ENCODE measurements around the gene BASP1.

Gene BASP1

GRCh38 chr5:17219006-17219422, 1.6 kb downstream of the BASP1 start:
- peak overlapping the region; percentile 89 for H3K4me3 ChIP-seq (ENCODE audit: insufficient read length, low read depth)
- H3K9ac ChIP-seq (ENCODE audit: insufficient read length, low read depth) = peak overlapping the region; percentile 90
- no peaks in the 10 kb centered on the region for H3K4me1 ChIP-seq (ENCODE audit: insufficient read depth, insufficient read length)

GRCh38 chr5:17219469-17219868, 2.0 kb downstream of the BASP1 start:
- no peaks in the 10 kb centered on the region for H3K4me1 ChIP-seq (ENCODE audit: insufficient read depth, insufficient read length)

More at GRCh38 chr5:17219006-17219422, 1.6 kb downstream of the BASP1 start:
- peaks cover 13% of the 10 kb centered on the region for H3K36me3 ChIP-seq (ENCODE audit: insufficient read depth, insufficient read length, low read length)
- no peaks in the 10 kb centered on the region for H3K27me3 ChIP-seq (ENCODE audit: insufficient read depth, insufficient read length)
- no peak for TF ChIP-seq YY1 (IDR thresholded peaks at IDR 0.05; ENCODE audit: insufficient read depth, insufficient read length)
- no peak for TF ChIP-seq ZNF274 (IDR thresholded peaks at IDR 0.05; ENCODE audit: low read depth, low read length)
- no peak for TF ChIP-seq SUZ12 (IDR thresholded peaks at IDR 0.05; ENCODE audit: extremely low read depth, insufficient read depth, insufficient read length)
- no peaks in the 10 kb centered on the region for H3K9me3 ChIP-seq (ENCODE audit: insufficient read depth, low read length)
- DNase-seq (ENCODE audit: low read depth, low spot score) = no peak

GRCh38 chr5:17219992-17220391, 2.6 kb downstream of the BASP1 start:
- peaks cover 13% of the 10 kb centered on the region for H3K36me3 ChIP-seq (ENCODE audit: insufficient read depth, insufficient read length, low read length)
- H3K27me3 ChIP-seq (ENCODE audit: insufficient read depth, insufficient read length) = no peaks in the 10 kb centered on the region
- H3K9ac ChIP-seq (ENCODE audit: insufficient read length, low read depth) = no peak overlapping the region
- DNase-seq (ENCODE audit: low read depth, low spot score) = no peak
- TF ChIP-seq ZNF274 (IDR thresholded peaks at IDR 0.05; ENCODE audit: low read depth, low read length) (no peak), YY1 (IDR thresholded peaks at IDR 0.05; ENCODE audit: insufficient read depth, insufficient read length) (no peak), SUZ12 (IDR thresholded peaks at IDR 0.05; ENCODE audit: extremely low read depth, insufficient read depth, insufficient read length) (no peak)
- H3K4me1 ChIP-seq (ENCODE audit: insufficient read depth, insufficient read length) = no peaks in the 10 kb centered on the region
- H3K4me3 ChIP-seq (ENCODE audit: insufficient read length, low read depth) = peak overlapping the region; percentile 89
- H3K9me3 ChIP-seq (ENCODE audit: insufficient read depth, low read length) = no peaks in the 10 kb centered on the region

More at GRCh38 chr5:17219469-17219868, 2.0 kb downstream of the BASP1 start:
- TF ChIP-seq ZNF274 (IDR thresholded peaks at IDR 0.05; ENCODE audit: low read depth, low read length) (no peak), YY1 (IDR thresholded peaks at IDR 0.05; ENCODE audit: insufficient read depth, insufficient read length) (no peak), SUZ12 (IDR thresholded peaks at IDR 0.05; ENCODE audit: extremely low read depth, insufficient read depth, insufficient read length) (no peak)
- Histone ChIP-seq H3K27me3 (ENCODE audit: insufficient read depth, insufficient read length) (no peaks in the 10 kb centered on the region), H3K9ac (ENCODE audit: insufficient read length, low read depth) (peak overlapping the region; percentile 90), H3K36me3 (ENCODE audit: insufficient read depth, insufficient read length, low read length) (peaks cover 13% of the 10 kb centered on the region), H3K4me3 (ENCODE audit: insufficient read length, low read depth) (peak overlapping the region; percentile 89), H3K9me3 (ENCODE audit: insufficient read depth, low read length) (no peaks in the 10 kb centered on the region)
- no peak for DNase-seq (ENCODE audit: low read depth, low spot score)

- Histone ChIP-seq H3K27me3 (ENCODE audit: insufficient read depth, insufficient read length) (no peaks in the 10 kb centered on the region), H3K36me3 (ENCODE audit: insufficient read depth, insufficient read length, low read length) (peaks cover 15% of the 10 kb centered on the region), H3K9me3 (ENCODE audit: insufficient read depth, low read length) (no peaks in the 10 kb centered on the region), H3K9ac (ENCODE audit: insufficient read length, low read depth) (no peak overlapping the region), H3K4me1 (ENCODE audit: insufficient read depth, insufficient read length) (no peaks in the 10 kb centered on the region), H3K4me3 (ENCODE audit: insufficient read length, low read depth) (no peak overlapping the region)
- DNase-seq (ENCODE audit: low read depth, low spot score) = no peak
- TF ChIP-seq ZNF274 (IDR thresholded peaks at IDR 0.05; ENCODE audit: low read depth, low read length) = no peak
Measured at GRCh38 chr5:17220469-17220868, 3.0 kb downstream of the BASP1 start.

- Histone ChIP-seq H3K4me3 (ENCODE audit: insufficient read length, low read depth) (no peak overlapping the region), H3K36me3 (ENCODE audit: insufficient read depth, insufficient read length, low read length) (peaks cover 20% of the 10 kb centered on the region), H3K27me3 (ENCODE audit: insufficient read depth, insufficient read length) (no peaks in the 10 kb centered on the region), H3K9ac (ENCODE audit: insufficient read length, low read depth) (no peak overlapping the region), H3K4me1 (ENCODE audit: insufficient read depth, insufficient read length) (no peaks in the 10 kb centered on the region), H3K9me3 (ENCODE audit: insufficient read depth, low read length) (no peaks in the 10 kb centered on the region)
- no peak for TF ChIP-seq YY1 (IDR thresholded peaks at IDR 0.05; ENCODE audit: insufficient read depth, insufficient read length)
- no peak for DNase-seq (ENCODE audit: low read depth, low spot score)
Measured at GRCh38 chr5:17221843-17222636, 4.6 kb downstream of the BASP1 start.

GRCh38 chr5:17222664-17223063, 5.2 kb downstream of the BASP1 start:
- no peak overlapping the region for H3K9ac ChIP-seq (ENCODE audit: insufficient read length, low read depth)
- H3K4me1 ChIP-seq (ENCODE audit: insufficient read depth, insufficient read length) = no peaks in the 10 kb centered on the region
- H3K27me3 ChIP-seq (ENCODE audit: insufficient read depth, insufficient read length) = no peaks in the 10 kb centered on the region
- DNase-seq (ENCODE audit: low read depth, low spot score) = no peak
- no peak overlapping the region for H3K4me3 ChIP-seq (ENCODE audit: insufficient read length, low read depth)
- H3K9me3 ChIP-seq (ENCODE audit: insufficient read depth, low read length) = no peaks in the 10 kb centered on the region
- peaks cover 23% of the 10 kb centered on the region for H3K36me3 ChIP-seq (ENCODE audit: insufficient read depth, insufficient read length, low read length)
- TF ChIP-seq SUZ12 (IDR thresholded peaks at IDR 0.05; ENCODE audit: extremely low read depth, insufficient read depth, insufficient read length) = no peak
- TF ChIP-seq ZNF274 (IDR thresholded peaks at IDR 0.05; ENCODE audit: low read depth, low read length) = no peak

GRCh38 chr5:17223367-17224185, 6.1 kb downstream of the BASP1 start:
- no peak for TF ChIP-seq YY1 (IDR thresholded peaks at IDR 0.05; ENCODE audit: insufficient read depth, insufficient read length)
- no peak for TF ChIP-seq SUZ12 (IDR thresholded peaks at IDR 0.05; ENCODE audit: extremely low read depth, insufficient read depth, insufficient read length)
- no peak for TF ChIP-seq ZNF274 (IDR thresholded peaks at IDR 0.05; ENCODE audit: low read depth, low read length)
- no peak for DNase-seq (ENCODE audit: low read depth, low spot score)
- Histone ChIP-seq H3K4me3 (ENCODE audit: insufficient read length, low read depth) (no peak overlapping the region), H3K27me3 (ENCODE audit: insufficient read depth, insufficient read length) (no peaks in the 10 kb centered on the region), H3K4me1 (ENCODE audit: insufficient read depth, insufficient read length) (no peaks in the 10 kb centered on the region), H3K9ac (ENCODE audit: insufficient read length, low read depth) (no peak overlapping the region), H3K9me3 (ENCODE audit: insufficient read depth, low read length) (no peaks in the 10 kb centered on the region), H3K36me3 (ENCODE audit: insufficient read depth, insufficient read length, low read length) (peaks cover 32% of the 10 kb centered on the region)
